HG02623 (cell line): ENCODE measurements around the gene CDKL1.

Source experiments
- ATAC-seq: cut with Tn5 transposase; IDR thresholded peaks from one replicate; pipeline ENCODE4 v1.9.1; 2021; ENCODE audit warnings: moderate library complexity; ENCODE audit not compliant: unreplicated experiment

The CDKL1 gene

DNA sequence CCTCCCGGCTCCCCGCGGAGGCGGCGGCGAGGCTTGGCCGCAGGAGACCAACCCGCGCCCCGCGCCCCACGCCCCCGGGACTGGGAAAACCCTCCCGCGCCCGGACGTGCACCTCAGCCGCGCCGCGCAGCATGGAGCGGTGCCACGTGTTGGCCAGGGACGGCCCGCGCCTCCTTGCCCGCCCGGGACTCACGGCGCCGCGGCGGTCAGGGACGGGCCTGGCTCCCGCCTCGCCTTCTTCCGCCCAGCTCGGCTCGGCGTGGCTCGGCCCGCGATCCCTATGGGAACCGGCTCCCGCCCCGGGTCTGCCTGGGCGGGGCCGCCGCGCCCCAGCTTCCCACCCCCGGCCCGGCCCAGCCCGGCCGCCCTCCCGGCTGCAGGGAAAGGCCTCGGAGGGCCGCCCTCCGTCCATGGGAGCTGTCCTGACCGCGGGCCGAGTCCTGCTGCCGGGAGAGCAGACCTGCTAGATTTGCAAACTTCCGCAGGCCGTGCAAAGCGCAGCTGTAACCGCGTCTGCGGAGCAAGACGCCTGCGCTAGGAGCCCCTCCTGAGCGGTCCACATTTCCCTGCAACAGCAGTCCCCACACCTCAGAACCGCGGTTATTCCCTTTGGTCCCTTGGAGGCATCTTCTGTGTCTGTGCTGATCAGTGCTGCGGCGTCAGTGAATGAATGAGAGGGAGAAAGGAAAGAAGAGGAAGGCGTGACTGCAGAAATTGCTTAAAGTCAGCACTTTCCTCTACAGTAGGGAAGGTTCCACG is at the start of gene CDKL1:
Gene CDKL1, minus strand, starts transcription at position 251 of the 759 bp plus-strand sequence. CDS start 1,013 bp downstream, outside the sequence.
- peak; percentile 49 for ATAC-seq

DNA sequence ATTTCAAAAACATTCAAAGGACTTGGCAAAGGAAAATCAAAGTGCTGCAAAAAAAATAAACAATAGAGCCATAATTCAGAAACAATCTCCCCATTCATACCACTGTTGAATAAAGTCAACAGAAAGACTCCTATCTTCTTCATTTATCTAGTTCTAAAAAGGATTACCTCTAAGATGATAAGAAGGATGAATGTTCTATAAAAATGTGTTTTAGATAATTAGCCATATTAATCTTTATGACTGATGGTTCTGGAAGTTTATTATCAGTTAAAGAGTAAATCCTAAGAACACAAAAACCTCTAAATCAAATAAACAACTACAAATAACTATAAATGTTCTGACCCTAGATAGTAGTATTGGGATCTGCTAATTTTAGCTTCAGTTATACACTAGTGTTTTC is 37.8 kb upstream of the CDKL1 start:
- no peak for ATAC-seq

DNA sequence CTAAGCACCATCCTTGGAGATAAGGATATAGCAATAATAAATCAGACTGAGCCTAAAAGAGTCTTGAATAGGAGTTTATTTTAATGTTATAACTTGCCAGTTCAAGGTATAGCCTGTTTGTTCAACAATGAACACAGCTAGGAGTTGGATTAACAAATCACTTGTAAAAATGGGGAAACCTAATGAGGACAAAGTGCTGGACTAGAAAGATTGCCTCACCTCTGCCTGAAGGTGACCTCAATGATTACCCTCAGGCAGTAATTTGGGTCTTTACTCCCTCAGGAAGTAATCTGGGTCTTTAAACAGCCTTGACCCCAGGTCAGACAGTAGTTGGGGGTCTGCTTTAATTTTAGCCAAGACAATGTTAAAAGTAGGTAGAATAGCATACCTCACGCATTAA is 35.5 kb upstream of the CDKL1 start:
- ATAC-seq, result no peak

GRCh38 chr14:50425816-50426215 is 29.1 kb upstream of the CDKL1 start:
- no peak for ATAC-seq

GRCh38 chr14:50425105-50425504 is 28.4 kb upstream of the CDKL1 start:
- no peak for ATAC-seq

DNA sequence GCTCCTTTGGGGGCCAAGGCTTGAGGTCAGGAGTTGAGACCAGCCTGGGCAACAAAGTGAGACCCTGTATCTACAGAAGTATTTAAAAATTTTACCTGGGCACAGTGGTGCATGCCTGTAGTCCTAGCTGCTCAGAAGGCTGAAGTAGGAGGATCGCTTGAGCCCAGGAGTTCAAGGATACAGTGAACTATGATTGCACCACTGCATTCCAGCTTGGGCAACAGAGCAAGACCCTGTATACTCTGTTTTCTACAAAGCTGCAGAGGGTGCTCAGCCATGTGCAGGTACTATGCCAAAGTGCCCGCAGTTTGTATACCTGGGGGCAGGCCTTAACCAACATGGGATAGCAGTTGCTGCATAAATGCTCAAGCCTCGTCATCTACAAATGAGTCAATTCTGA is 26.8 kb upstream of the CDKL1 start:
- no peak for ATAC-seq

GRCh38 chr14:50421499-50421898 is 24.8 kb upstream of the CDKL1 start:
- no peak for ATAC-seq

GRCh38 chr14:50417853-50418252 is 21.2 kb upstream of the CDKL1 start:
- ATAC-seq, result no peak

DNA sequence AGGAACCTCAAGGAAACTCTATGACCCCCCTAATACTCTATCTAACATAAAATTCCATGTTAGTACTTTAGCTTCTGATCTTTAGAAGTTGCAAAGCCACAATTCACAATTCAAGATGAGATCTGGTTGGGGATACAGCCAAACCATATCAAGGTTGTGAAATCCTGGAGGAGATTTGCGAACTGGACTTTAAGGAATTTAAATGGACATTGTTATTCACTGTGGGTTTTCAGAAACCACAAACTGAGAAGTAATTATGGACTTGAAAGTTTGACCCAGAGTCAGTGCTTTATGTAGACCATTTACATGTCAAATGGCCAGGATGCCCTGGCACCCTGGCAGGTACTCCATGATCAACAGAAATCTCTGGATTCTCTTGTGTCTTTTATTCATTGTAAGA is 14.2 kb upstream of the CDKL1 start:
- ATAC-seq, result no peak

- ATAC-seq, result no peak
Observed at GRCh38 chr14:50410071-50410470, 13.4 kb upstream of the CDKL1 start.

- no peak for ATAC-seq
Observed at GRCh38 chr14:50407111-50407812, 10.6 kb upstream of the CDKL1 start.

DNA sequence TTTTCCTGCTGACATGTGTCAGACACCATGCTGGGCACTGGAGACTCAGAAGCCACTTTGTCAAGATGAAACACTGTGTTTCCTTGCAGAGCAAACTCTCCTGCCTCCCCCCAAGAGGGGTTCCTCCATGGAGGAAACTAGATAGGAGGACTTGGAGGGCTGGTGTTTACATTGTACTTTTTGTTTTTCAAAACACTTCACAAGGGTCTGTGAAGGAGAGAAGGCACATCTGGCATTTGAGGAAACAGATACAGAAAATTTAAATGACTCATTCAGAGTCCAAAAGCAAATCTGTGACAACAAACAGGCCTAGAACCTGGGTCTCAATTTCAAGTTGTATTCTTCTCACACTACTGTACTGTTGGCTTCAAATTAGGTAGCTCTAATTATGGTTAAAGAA is 6.7 kb upstream of the CDKL1 start:
- no peak for ATAC-seq

GRCh38 chr14:50402965-50403364 is 6.3 kb upstream of the CDKL1 start:
- no peak for ATAC-seq

DNA sequence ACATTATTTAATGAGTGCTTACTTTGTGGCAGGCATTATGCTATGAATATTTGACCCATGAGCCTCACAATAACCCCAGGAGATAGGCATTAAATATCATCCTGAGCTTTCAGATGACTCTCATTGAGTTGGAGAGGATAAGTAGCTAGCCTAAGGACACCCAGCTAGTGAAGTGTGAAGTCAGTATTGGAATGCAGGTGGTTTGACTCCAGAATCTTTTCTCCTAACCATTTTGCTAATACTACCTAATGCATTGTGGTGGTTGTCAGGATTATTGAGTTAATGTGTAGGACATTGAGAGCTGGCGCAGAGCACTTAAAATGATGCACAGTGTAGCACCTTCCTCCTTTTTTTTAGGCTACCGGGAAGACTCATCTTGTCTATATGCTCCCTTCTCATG is 3.8 kb upstream of the CDKL1 start:
- no peak for ATAC-seq

DNA sequence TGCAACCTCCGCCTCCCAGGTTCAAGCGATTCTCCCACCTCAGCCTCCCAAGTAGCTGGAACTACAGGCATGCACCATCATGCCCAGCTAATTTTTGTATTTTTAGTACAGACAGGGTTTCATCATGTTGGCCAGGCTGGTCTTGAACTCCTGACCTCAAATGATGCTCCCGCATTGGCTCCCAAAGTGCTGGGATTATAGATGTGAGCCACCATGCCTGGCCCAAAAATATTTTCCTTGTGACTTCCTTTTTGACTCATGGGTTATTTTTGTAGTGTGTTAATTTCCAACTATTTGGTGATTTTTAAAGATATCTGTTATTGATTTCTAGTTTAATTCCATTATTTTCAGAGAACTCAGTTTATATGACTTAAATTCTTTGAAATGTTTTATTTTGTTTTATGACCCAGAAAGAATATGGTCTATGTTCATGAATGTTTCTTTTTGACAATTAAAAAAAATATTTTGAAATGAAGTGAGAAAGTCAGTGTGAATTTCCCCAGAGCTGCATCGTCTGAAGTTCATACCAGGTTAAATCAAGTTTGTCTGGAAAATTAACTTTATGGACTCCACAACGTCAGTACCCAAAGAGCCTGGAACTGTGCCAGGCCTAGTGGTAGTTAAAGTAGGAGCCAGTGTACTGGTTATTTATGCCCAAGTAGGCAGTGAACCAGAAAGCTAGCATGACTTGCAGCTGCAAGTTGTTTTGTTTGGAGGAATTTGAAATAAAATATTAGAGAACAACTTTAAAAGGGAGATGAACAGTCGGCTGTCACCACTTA is 2.8 kb upstream of the CDKL1 start:
- no peak for ATAC-seq

DNA sequence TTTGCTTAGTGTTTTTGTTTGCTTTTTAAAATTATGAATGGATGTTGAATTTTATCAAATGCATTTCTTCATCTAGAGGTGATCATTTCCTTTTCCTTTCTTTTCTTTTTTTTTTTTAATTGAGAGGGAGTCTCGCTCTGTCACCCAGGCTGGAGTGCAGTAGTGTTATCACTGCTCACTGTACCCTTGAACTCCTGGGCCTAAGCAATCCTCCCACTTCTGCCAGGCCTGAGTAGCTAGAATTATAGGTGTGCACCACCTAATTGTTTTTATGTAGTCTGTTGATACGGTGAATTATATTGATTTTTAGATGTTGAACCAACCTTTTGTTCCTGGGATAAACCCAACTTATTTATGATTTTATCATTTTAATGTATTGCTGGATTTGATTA is 1.5 kb upstream of the CDKL1 start:
- no peak for ATAC-seq

DNA sequence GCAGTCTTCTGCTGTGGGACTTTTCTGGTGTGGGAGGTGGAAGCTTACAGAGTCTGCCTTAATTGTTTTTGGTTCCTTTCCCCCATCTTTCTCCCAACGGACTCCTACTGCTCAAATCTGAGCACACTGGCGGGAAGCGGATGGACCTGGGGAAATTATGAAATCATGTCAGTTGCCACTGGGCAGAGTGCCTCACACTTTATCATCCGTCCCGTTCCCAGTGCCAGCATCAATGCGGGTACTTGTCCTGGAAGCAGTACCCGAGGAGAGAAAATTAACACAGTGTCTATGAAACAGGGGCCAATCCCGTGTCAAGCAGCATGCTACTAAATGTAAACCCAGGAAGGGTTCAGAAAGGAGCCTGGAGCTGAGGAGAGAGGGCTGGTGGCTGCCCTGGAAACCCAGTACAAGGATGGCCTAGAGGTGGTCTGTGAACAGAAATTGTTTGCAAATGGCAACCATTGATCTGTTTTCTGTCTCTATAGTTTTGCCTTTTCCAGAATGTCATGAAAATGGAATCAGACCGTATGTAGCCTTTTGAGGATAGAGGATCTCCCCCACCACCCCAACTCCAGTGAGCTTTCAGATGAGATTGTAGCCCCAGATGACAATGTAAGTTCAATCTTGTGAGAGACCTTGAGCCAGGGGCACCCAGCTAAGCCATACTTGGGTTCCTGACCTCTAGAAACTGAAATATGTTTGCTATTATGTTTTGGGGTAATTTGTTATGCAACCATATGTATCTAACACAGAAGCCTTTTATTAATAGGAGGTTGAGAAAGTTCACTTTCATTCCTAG is 908 bp upstream of the CDKL1 start:
- no peak for ATAC-seq

DNA sequence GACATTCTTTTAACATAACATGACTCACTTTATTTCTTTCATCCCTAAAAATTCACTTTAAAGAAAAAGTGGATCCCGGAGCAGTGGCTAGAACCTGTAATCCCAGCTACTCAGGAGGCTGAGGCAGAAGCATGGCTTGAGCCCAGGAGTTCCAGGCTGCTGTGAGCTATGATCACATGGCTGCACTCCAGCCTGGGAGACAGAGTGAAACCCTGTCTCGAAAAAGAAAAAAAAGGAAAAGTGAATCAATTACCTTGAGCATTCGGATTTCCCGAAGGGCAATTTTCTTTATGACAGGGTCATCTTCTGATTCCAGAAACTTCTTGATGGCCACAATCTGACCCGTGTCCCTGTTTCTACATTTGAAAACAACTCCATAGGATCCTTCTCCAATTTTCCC is 1.2 kb downstream of the CDKL1 start:
- no peak for ATAC-seq

DNA sequence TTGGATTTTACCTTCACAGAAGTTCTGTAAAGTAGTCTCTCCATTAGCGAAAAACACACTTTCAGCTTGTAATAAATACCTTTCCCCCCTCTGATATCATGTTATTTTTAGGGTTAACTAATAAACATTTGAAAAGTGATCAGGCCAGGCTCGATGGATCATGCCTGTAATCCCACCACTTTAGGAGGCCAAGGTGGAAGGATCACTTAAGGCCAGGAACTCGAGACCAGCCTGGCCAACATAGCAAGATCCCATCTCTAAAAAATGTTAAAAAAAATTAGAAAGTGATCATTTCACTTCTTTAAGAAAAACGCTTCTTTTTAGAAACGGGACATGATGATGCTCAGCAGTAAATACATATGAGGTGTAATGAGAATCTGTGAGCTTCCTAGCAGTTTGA is 2.0 kb downstream of the CDKL1 start:
- ATAC-seq, result no peak

- no peak for ATAC-seq
Observed at GRCh38 chr14:50389668-50390441, 6.8 kb downstream of the CDKL1 start.
